ENCODE results near the gene KCNMA1. TPM values are rescaled to one million over a fixed set of nuclear protein-coding genes. Genes with fewer than 3 reads are reported as not detected.

KCNMA1 gene
- total RNA-seq, 1 donor from 2014 or later: 6.7 TPM

DNA sequence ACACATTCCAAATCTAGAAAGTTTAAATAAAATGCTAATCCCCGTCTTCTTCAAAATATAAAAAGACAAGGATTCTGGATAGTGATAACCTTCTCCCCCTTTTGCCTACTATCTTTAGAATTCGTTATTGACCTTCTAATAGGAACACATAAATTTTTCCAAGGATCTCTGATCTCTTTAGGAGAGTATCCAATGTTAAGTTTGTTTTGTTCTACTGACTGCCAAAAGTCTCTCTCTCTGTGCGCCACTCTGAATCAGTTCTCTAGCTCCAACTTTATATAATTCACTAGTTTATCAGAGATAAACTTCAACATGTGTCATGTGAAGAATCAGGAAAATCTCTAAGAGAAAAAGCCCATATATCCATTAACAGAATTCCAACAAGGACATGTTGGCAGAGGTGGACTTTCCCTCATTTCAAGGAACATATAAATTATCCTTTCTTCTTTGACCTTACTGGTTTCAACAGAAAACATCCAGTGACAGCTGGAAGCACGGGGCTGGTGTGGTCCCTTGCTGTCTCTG lies 615.6 kb downstream of the KCNMA1 start:
- no peak for DNase-seq (ENCODE audit: extremely low read depth, low read depth, low spot score)

DNA sequence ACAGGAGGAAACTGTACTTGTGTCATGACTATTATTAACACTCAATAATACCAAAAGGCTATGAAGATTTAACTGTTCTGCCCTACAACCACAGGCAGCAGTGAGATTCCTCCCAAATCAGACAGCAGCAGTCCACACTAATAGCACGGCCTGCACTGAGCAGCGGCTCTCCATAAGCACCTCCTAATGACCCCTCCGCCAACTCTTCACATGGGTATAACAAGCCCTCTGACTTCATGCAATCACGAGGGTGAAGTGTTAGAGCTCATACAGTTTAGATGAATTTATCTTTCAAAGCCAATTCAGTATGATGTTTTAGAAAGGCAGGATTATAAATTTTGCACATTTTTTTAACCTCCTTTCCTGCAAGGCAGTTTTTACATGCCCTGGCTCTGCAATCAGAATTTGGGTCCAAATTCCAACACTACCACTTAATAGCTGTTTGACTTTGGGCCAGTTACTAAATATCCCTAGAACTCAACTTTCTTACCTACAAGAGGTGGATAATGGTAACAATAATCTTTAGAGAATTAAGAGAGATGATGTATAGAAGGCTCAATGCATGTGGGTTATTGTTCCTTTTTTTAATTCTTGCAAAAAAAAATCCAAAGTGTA lies 617.1 kb downstream of the KCNMA1 start:
- DNase-seq (ENCODE audit: extremely low read depth, low read depth, low spot score): no peak

DNA sequence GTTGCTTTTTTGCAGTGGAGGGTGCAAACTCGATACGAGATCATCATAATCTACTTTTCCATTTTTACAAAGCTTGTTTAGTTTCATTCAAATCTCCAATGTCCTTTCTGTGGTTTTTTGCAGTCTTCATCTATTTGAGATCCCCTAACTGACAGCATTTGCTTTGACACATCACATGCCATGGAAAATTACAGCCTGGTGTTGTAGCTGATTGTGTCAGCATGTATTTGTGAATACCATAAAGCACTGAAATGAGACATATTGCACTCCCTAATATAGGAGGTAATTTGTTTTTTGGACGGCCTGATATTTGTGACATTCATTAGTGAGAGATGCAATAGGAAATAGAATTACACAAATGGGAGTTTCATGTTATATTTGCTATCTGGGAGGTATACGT lies 620.8 kb downstream of the KCNMA1 start:
- DNase-seq (ENCODE audit: extremely low read depth, low read depth, low spot score): no peak

DNA sequence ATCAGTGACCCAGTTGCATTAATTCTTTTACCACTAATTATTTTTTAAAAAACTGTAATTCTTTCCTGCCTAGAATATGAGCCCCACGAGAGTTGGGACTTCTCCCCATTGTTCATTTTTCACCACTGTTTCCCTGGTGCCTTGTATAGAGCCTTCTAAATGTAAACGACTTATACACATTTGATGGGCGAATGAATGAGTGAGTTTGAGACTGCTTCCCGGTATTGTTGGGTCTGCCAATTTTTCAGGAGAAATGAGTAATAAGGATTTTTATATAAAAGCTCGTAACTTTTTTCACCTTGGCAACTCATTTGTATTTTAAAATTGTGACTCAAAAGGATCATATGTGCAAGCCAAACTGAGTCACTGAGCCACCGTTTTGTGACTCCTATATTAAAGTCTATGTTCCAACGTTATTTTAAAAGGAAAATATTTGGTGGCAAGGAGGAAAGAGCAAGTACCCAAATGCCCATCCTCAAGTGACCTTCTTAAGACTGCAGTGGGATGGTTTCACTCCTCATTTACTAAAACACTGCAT lies 621.3 kb downstream of the KCNMA1 start:
- DNase-seq (ENCODE audit: extremely low read depth, low read depth, low spot score): no peak

DNA sequence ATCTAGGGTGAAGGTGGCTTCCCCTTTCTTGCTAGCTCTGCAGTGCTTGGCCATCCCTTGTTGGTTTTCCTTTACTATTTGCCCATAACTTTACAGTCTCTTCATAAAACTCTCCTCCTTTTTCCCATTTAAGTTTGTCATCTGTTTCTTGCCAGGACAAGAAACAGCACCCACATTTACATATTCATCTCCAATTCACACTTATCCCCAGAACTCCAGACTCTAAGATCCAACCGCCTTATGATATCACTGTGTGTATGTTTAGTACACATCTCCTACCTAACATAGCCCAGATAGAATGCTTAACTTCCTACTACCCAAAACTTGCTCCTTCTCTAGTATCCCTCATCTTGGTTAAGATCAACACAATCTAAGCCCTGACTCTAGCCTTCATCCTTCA lies 622.2 kb downstream of the KCNMA1 start:
- no peak for DNase-seq (ENCODE audit: extremely low read depth, low read depth, low spot score)

DNA sequence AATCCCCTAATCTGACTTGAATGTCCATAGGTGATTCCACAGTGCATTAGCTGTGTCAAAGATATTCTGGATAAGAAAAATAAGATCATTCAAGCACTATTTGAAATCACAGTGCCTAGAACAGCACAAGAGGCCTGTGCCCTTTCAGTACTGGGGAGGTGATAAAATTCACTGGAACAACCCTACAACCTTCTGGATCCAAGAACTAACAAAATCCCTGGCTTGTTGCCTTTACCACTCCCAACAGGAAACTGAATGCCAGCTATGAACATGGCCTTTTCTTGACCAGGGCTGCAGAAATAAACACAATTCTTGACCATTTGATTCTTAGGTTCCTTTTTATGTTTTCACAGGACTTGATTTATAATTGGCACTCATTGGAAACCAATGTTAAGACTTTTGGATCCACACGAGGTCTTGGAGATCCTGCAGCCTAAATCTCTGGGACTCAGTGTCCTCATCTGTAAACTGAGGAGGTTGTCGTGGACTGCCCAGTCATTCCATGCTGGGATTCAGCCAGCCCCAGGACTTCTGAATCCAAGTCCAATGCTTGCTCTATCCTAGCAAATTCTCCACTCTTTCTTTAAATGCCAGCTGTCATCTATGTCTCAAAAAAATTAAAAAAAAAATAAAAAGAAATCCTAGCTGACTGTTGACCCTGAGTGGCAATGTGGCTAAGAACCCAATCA lies 624.7 kb downstream of the KCNMA1 start:
- DNase-seq (ENCODE audit: extremely low read depth, low read depth, low spot score): no peak

DNA sequence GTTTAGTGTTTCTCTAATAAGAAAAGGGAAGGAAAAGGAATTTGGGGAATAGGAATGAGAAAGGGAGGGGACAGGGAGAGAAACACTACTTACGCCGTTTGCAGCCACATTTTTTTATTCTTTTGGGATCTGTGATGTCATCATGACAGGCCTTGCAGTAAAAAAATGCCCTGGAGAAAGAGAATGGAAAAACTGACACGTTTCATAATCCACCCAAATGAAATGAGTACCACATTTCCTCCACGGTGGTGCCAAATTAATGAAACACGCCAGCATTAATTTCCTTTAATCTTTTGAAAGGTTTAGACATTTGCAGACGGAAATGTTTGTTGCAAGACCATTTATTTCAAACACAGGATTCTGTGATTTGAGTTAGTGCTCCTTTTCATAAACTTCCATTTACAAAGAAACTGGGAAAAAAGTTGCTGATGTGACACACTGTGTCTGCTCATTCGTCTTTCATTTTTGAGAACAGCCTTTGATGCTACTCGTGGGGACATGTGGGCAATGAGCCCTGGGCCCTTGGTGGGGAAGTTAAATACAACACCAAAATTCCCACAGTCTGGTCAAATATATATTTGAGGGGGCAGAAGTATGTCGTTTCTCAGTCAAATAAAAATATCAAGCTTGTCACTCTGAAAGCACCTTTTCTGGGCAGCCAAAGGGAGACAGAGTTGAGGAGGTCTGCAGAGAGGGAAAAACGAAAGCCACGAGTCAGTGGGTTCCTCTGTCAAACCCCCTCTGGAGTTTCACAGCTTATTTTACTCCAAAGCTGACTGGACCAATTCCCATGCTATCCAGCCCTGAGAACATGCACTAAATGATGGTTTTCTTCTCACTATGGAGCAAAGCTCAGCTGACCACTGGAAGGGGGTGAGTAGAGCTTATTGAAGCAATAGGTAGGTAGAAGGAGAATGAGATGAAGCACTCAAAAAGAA lies 625.5 kb downstream of the KCNMA1 start:
- DNase-seq (ENCODE audit: extremely low read depth, low read depth, low spot score): no peak

DNA sequence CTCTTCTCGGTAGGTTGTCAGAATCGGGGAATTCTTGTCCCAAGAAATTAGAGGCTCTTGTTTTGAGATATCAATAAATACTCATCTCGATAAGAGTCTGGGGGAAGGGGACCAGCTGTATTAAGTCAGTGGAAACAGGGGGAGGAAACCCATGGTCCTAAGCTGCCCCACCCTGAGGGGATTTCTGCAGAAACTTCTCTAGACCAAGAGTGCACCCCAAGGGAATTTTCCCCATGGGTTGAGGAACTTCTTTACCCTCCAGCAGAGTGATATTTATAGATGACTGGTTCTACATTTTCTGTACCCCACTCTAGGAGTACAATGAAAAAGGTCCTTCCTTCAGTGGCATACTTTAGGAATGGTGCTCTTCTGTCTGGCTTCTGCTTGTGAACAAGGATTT lies 627.2 kb downstream of the KCNMA1 start:
- no peak for DNase-seq (ENCODE audit: extremely low read depth, low read depth, low spot score)

DNA sequence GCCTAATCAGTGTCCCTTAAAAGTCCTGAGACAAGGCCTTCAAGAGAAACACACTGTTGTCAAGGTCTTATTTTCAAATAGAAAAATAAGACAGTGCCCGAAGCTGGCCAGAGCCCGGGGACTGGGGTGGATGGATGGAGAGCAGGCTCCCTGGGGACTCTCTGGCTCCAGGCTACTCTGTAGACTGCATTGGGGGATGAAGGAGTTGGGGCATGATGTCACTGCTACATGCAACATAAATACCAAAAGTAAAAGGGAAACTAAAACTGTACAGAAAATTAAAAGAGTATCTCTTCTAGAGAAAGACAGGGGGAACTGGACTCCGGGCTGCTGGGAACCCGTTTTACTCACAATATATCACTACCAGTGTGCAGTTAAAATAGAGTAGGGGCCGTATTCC lies 629.8 kb downstream of the KCNMA1 start:
- DNase-seq (ENCODE audit: extremely low read depth, low read depth, low spot score): no peak

DNA sequence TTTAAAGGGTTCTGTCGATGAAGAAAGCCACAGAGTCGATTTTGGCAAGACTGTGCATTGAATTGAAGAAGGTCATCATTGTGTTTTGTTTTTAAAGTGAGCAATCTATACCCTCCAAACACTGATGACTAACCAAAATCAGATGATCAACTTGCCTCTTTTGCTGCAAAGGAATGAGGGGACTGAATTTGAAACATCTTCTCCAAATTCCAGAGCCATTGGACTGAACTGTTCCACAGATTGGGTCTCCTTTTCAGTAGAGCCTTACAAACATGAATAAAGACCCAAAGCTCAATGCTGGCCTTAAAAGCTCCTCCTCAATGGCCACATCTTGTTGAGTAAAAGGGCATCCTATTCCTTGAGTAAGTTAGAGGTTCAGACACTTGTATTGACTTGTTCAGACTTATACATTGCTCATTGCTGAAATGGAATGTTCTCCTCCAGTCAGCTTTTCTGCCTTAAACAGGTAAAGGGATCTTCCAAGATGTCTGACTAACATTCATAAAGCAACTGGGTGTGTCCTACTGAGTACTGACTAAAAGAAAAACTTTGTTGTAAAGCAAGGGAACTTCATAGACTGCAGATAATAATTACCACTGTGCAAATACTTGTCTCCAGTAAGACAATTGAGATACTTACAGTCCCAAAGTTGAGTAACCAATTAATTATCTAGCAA lies 630.6 kb downstream of the KCNMA1 start:
- DNase-seq (ENCODE audit: extremely low read depth, low read depth, low spot score): no peak

DNA sequence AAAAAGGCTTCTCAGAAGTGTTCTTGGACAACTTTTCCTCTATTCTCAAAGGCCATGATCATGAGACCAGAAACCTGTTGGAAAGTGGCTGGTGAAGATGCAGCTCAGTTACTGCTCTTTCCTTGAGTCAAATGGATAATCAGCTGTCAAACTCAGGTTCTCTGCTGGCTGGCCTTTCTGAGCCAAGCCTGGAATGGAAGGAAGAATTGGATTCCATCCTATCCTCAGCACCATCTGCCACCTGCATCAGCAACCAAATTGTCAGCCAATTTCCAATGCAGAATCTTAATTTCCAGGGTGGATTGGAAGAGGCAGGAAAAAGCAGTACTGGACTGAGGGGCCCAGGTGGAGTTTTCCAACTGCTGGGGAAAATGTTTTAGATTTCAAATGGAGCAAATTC lies 631.7 kb downstream of the KCNMA1 start:
- no peak for DNase-seq (ENCODE audit: extremely low read depth, low read depth, low spot score)

DNA sequence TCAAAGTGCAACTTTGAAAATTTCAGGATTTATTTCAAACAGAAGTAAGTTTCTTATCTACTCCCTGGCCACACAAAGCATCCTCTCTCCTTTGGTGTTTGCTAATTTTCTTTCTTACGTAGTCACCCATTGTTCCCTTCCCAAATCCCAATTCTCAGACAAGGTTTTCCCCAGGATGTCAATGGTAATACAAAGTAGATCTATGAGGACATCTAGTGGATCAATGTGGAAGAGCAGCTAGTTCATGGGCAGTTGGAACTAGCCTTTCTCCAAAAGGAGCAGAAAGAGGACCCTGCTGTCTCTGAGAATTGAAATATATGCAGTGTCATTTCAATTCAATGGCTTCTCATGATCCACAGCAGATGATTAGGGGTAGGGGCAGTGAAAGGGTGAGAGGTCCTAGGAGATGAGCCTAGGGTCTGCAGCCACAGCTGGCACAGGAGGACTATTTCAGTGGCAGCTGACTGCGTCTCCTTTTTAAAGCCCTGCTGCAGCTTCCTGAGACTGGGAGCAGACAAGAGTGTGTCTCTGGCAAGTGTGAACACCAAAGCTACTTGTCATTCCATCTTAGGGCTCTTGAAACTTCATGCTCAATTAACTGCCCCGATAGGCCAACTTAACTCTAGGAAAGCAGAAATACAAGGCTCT lies 632.6 kb downstream of the KCNMA1 start:
- peak; percentile 14 for DNase-seq (ENCODE audit: extremely low read depth, low read depth, low spot score)

DNA sequence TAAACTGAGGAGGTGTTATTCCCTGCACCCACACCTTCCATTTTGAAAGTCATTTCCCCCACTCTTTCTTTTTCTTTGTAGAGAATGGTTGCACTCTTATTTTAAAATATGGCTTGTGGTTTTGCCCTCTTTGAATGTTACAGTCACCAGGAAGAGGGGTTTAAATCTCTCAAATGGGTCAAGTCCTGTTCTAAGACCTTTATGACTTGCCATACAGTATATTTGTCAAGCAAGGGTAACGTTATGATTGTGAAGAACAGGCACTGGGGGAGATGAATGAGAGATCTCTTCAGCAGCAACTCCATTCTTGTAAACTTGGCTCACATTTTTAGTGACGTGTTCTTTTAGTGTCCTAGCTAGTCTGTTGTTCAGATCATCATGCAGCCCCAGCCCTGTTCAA lies 634.7 kb downstream of the KCNMA1 start:
- DNase-seq (ENCODE audit: extremely low read depth, low read depth, low spot score): no peak

DNA sequence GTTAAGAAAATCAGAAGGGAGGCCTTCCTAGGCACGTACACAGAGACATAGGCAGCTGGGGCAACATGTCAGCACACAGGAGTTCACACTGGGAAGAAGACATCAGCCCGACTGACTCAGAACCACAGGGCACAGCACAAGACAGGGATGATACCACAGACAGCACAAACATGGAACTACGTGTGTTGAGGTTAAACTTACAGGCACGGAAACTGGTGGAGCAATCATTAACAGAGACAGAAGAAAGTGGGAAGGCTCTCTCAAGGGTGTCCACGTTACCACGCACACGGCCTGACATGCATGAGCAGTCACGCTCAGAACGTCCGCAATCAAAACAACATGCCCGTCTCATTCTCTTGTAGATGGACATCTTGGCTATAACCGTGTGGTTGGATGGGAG lies 636.4 kb downstream of the KCNMA1 start:
- no peak for DNase-seq (ENCODE audit: extremely low read depth, low read depth, low spot score)

DNA sequence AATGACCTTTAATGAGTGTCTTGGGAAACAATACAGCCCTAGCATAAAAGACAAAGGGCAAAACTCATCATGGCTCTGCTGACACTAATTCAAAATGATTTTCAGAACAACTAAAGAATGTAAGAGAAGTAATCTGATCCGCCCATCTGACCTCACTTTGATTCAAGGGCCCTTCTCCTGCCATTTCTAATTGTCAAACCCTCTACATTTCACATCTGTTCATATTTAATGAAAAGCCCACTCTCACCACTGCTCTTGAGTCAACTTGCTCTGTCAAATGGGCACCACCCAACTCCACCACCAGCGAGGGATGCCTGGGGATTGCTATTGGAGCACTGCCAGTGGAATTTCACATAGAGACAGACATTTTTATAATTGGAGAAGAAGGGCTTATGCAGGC lies 639.2 kb downstream of the KCNMA1 start:
- no peak for DNase-seq (ENCODE audit: extremely low read depth, low read depth, low spot score)

DNA sequence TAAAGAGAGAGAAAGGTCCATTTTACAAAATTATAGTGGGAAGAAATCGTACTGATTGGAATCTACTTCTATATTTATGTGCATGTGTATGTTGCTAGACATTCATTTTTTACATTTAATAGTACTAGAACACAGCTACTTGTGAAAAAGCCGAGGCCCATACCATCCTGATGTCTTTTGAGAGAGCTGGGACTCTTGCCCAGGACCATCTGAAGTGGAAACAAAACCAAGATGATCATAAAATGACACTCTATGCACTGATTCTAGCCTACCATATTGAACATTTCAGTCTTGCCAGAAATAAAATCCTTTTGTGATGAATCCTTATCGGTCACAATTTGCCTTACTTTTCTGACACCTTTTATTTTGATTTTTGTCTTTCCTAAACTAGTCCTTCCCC lies 640.0 kb downstream of the KCNMA1 start:
- DNase-seq (ENCODE audit: extremely low read depth, low read depth, low spot score): no peak

DNA sequence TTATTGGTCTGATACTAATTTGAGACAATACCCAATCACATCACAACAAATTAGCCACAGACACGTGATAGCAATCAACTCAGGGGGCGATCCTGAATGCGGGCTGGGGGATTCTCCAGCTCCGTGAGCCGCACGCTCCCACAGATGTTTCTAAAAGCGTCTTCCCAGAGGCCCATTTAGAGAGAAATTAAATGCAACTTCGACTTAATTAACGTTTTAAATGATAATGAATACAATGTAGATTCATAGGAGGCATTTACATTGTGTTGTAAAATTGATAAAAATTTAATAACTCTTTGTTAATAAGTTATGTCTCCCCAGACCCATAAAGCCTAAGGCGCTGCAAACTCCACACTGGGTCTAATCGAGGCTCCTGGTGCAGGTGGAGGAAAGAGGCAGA lies 642.6 kb downstream of the KCNMA1 start:
- DNase-seq (ENCODE audit: extremely low read depth, low read depth, low spot score): no peak

DNA sequence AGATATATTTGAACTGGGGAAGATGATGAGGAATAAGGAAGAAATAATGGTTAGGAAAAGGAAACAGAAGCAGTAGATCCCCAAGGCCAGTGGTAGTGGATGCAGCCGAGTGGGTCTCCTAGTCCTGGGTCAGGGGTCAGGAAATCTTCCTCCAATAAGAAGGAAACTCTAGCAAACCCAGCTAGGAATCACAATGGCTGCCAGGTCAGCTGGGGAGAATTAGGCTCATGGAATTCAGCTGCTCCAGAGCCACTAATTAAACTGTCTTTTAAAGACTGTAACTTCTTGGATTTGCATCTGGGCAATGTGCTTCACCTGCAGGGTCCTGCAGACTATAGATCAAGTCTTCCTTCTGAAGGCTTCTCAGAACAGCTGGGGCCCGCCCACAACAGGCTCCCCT lies 644.4 kb downstream of the KCNMA1 start:
- no peak for DNase-seq (ENCODE audit: extremely low read depth, low read depth, low spot score)

DNA sequence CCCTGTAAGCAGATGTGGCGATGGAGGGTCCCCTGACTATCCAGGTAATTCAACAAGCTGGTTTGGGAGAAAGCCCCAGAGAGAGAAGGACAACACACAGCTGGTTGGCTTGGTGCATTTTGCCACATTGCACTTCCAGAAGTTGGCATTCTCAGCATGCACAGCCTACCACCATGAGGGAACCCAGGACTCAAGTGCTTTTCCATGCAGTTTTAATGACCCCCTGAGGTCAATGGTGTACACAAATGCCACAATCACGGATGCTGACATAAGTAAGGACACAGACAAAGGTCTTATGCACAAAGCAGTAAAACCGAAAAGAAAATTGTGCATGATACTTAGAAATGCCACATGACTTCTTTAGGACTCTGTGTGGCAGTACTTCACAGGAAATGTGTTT lies 645.1 kb downstream of the KCNMA1 start:
- no peak for DNase-seq (ENCODE audit: extremely low read depth, low read depth, low spot score)

DNA sequence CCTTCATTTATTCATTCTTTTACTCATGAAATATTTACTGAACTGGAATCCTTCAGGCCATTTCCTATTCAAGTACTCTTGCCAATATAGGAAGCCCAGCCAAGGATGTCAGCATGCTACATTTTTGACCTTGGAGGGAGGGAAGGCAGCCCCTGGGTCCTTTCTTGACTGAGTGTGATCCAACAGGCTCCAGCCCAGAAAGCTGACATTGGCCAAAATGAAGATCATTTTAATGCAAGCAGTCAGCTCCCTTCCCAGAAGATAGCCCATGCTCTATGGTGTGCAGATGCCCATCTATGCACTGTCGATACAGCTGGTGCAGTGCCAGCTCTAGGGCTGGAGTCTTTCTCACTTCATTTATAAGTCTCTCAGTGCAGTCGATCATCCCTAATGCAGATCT lies 646.0 kb downstream of the KCNMA1 start:
- no peak for DNase-seq (ENCODE audit: extremely low read depth, low read depth, low spot score)

All from glomerular endothelial cell (primary cell).